Esophagus muscularis mucosa (tissue), 4 donors: ENCODE measurements around the gene PKDCC. TPM values are rescaled to one million over a fixed set of nuclear protein-coding genes. Genes with fewer than 3 reads are reported as not detected.
"Not testable (repeated sequence)": the region's sequence is repeated elsewhere in the genome, so short reads cannot be mapped to it uniquely, and the experiment has no call there.

Experiments
- DNase-seq: peaks from one replicate; pipeline ENCODE4 v3.0.0-alpha.2; 2017; ENCODE audit errors: extremely low spot score
- H3K27ac ChIP-seq, 4 donors: fragments of 200-600 bp; sonication (generic); replicated peaks in 1 of 4; 1 replicate in 3 of 4; 2 replicates in 1 of 4; pipeline ENCODE4 v1.5.1; 2016 to 2019; ENCODE audit warnings: mild to moderate bottlenecking in 1 of 4
- H3K27me3 ChIP-seq, 4 donors: fragments of 200-600 bp; sonication (generic); one replicate each; pipeline versions ENCODE4 v1.5.1 to v1.6.0; 2016 to 2019
- H3K36me3 ChIP-seq, 4 donors: fragments of 200-600 bp; sonication (generic); one replicate each; pipeline ENCODE4 v1.5.1; 2016 to 2019
- H3K4me1 ChIP-seq, 4 donors: fragments of 200-600 bp; sonication (generic); one replicate each; pipeline ENCODE4 v1.5.1; 2016 to 2019
- H3K4me3 ChIP-seq, 4 donors: fragments of 200-600 bp; sonication (generic); 1 replicate in 2 of 4; 2 replicates in 2 of 4; pipeline ENCODE4 v1.5.1; 2016 to 2019; ENCODE audit warnings: mild to moderate bottlenecking in 4 of 4, moderate library complexity in 1 of 4
- H3K9me3 ChIP-seq, 4 donors: fragments of 200-600 bp; sonication (generic); 1 replicate in 3 of 4; 2 replicates in 1 of 4; pipeline ENCODE4 v1.5.1; 2016 to 2019
- CTCF ChIP-seq, 3 experiments: fragments of 200-600 bp in 2 of 3; fragments of 450-650 bp in 1 of 3; sonication (generic) in 2 of 3; IDR thresholded peaks; one replicate each; pipeline ENCODE4 v1.5.1; 2017 to 2019; ENCODE audit warnings: antibody characterized with exemption in 3 of 3, mild to moderate bottlenecking in 2 of 3, moderate library complexity in 1 of 3
- EP300 ChIP-seq: sonication (generic); formaldehyde crosslinking; IDR thresholded peaks from one replicate; pipeline ENCODE4 v1.6.1; 2017; ENCODE audit warnings: antibody characterized with exemption
- POLR2A ChIP-seq: fragments of 450-650 bp; IDR thresholded peaks from one replicate; pipeline ENCODE4 v1.6.1; 2017; ENCODE audit warnings: antibody characterized with exemption, moderate library complexity, mild to moderate bottlenecking, low read depth
- POLR2AphosphoS5 ChIP-seq, 2 donors: sonication (generic); formaldehyde crosslinking; IDR thresholded peaks; one replicate each; pipeline ENCODE4 v1.6.1; 2017; ENCODE audit warnings: antibody characterized with exemption in 2 of 2
- WGBS: methylation state at CpG from one replicate; pipeline ENCODE4 v1.1.5; 2018; 5-methylcytosine and 5-hydroxymethylcytosine counted together
- intact Hi-C: fragments of 100-400 bp; cut with DNase I; formaldehyde crosslinking; loops from one replicate; pipeline ENCODE4 v1.15.1; 2023
- total RNA-seq, 4 donors: library from RNA; depleted of rRNA; stranded (reverse); fragments of >200 nt; gene quantifications; one replicate each; pipeline versions ENCODE4 v1.1.0 to v1.2.1, GENCODE V29; 2016

The PKDCC gene
- total RNA-seq, 4 donors from 2014 or later = 102 to 290 (median 208) TPM

DNA sequence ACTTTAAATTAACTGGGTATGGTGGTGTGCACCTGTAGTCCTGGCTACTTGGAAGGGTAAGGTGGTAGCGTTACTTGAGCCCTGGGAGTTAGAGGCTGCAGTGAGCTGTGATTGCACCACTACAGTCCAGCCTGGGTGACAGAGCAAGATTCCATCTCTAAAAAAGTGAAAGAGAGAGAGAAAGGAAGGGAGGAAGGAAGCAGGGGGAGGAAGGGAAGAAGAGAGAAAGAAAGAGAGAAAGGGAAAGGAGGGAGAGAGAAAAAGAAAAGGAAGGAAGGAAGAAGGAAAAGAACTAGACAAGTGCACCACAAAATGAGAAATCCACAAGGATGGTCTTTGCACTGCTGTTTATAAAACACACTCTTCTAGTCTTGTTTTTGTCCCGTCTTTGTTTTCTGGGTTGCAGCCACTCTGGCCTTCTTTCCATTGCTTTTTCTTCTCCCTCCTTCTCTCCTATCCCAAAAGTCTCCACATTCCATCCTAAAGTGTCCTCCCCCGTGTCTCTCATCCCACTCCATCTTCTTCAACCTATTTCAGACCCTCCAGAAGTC, 32.0 kb downstream of the PKDCC start:
- H3K36me3 ChIP-seq = no peaks in the 10 kb centered on the region
- intact Hi-C loops = no loop called here
- no peak overlapping the region for H3K4me3 ChIP-seq
- H3K4me1 ChIP-seq = peaks cover 4 to 20% (median 17%) of the 10 kb centered on the region in 4 donors
- TF ChIP-seq CTCF (IDR thresholded peaks at IDR 0.05) = no peak
- no peak for TF ChIP-seq EP300
- TF ChIP-seq POLR2A = no peak
- no peak for TF ChIP-seq POLR2AphosphoS5 (IDR thresholded peaks at IDR 0.05)
- DNase-seq = no peak
- no peak overlapping the region for H3K27ac ChIP-seq
- H3K9me3 ChIP-seq = no peaks in the 10 kb centered on the region
- no peaks in the 10 kb centered on the region for H3K27me3 ChIP-seq
- 91% methylated on average over 3 of the region's 3 CpGs for WGBS

- 94% methylated on average over 4 of the region's 4 CpGs for WGBS
- H3K9me3 ChIP-seq, intact Hi-C loops, H3K36me3 ChIP-seq, H3K27me3 ChIP-seq, DNase-seq, H3K27ac ChIP-seq, H3K4me3 ChIP-seq: not testable (repeated sequence)
- H3K4me1 ChIP-seq = peaks cover 13 to 32% (median 31%) of the 10 kb centered on the region in 4 donors
Observed at GRCh38 chr2:42081151-42081550, 33.3 kb downstream of the PKDCC start.

DNA sequence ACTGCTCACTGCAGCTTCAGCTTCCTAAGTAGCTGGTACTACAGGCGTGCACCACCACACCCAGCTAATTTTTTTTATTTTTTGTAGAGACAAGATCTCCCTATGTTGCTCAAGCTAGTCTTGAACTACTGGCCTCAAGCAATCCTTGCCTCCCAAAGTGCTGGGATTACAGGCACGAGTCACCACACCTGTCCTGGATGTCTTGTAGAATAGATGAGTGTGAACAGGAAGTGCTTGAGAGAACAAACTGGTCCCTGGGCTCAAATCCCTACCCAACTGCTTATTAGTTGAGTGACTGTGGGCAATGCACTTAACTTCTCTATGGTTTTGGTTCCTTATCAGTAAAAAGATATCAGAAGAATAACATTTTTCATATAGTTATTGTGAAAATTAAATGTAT, 34.2 kb downstream of the PKDCC start:
- TF ChIP-seq CTCF (IDR thresholded peaks at IDR 0.05) (no peak), POLR2A (no peak), POLR2AphosphoS5 (IDR thresholded peaks at IDR 0.05) (no peak), EP300 (no peak)
- no peak for DNase-seq
- intact Hi-C loops = no loop called here
- Histone ChIP-seq H3K4me1 (peaks cover 13 to 37% (median 35%) of the 10 kb centered on the region in 4 donors), H3K4me3 (no peak overlapping the region), H3K27ac (no peak overlapping the region), H3K9me3 (no peaks in the 10 kb centered on the region), H3K27me3 (no peaks in the 10 kb centered on the region), H3K36me3 (no peaks in the 10 kb centered on the region)
- 90% methylated on average over 2 of the region's 2 CpGs for WGBS

- intact Hi-C loops = no loop called here
- no peak for DNase-seq
- H3K4me1 ChIP-seq = peaks cover 13 to 37% (median 35%) of the 10 kb centered on the region in 4 donors
- H3K9me3 ChIP-seq = no peaks in the 10 kb centered on the region
- 41% methylated on average over 6 of the region's 6 CpGs for WGBS
- no peak overlapping the region for H3K4me3 ChIP-seq
- H3K27me3 ChIP-seq = no peaks in the 10 kb centered on the region
- peak overlapping the region; percentile 52 to 75 (median 61) for H3K27ac ChIP-seq
- TF ChIP-seq POLR2AphosphoS5 (IDR thresholded peaks at IDR 0.05) = peak; percentile 69 to 71
- TF ChIP-seq POLR2A = no peak
- H3K36me3 ChIP-seq = no peaks in the 10 kb centered on the region
Observed at GRCh38 chr2:42084231-42084671, 36.4 kb downstream of the PKDCC start.

DNA sequence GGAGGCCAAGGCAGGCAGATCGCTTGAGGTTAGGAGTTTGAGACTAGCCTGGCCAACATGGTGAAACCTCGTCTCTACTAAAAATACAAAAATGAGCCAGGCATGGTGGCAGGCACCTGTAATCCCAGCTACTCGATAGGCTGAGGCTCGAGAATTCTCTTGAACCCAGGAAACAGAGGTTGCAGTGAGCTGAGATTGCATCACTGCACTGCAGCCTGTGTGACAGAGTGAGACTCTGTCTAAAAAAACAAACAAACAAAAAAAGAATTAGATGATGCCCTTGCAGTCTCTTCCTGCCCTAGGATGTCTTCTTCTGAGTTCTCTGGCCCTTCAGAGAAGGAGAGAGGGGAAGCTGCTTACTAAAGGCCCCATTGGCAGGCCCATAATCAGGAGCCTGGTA, 37.2 kb downstream of the PKDCC start:
- H3K27me3 ChIP-seq, H3K9me3 ChIP-seq, DNase-seq, H3K4me3 ChIP-seq, intact Hi-C loops, H3K36me3 ChIP-seq: not testable (repeated sequence)
- 86% methylated on average over 4 of the region's 4 CpGs for WGBS
- peak overlapping the region in 3 of 4 donors; percentile 52 to 75 (median 69) for H3K27ac ChIP-seq
- H3K4me1 ChIP-seq = peaks cover 13 to 37% (median 35%) of the 10 kb centered on the region in 4 donors

- Histone ChIP-seq H3K27me3 (no peaks in the 10 kb centered on the region), H3K4me3 (no peak overlapping the region), H3K36me3 (no peaks in the 10 kb centered on the region), H3K4me1 (peaks cover 13 to 37% (median 35%) of the 10 kb centered on the region in 4 donors), H3K9me3 (no peaks in the 10 kb centered on the region), H3K27ac (no peak overlapping the region)
- no peak for DNase-seq
- TF ChIP-seq EP300 = no peak
- no peak for TF ChIP-seq POLR2AphosphoS5 (IDR thresholded peaks at IDR 0.05)
- TF ChIP-seq CTCF (IDR thresholded peaks at IDR 0.05) = no peak
- no peak for TF ChIP-seq POLR2A
- 75% methylated on average over 8 of the region's 8 CpGs for WGBS
- intact Hi-C loops = loop anchor here (1.0 kb wide), 1 partner anchor 217 kb away; no protein-coding TSS in a partner anchor
Observed at GRCh38 chr2:42085706-42086487, 38.1 kb downstream of the PKDCC start.
